ENCODE data around the gene N4BP2L1. TPM values are rescaled to one million over a fixed set of nuclear protein-coding genes. Genes with fewer than 3 reads are reported as not detected.

Gene N4BP2L1
- total RNA-seq, 2 experiments from 2014 or later = 22.1 to 24.0 TPM

GRCh38 chr13:32414580-32414979 lies 13.3 kb downstream of the N4BP2L1 start:
- peaks cover 17% of the 10 kb centered on the region for H3K36me3 Mint-ChIP-seq
- H3K4me1 Mint-ChIP-seq (ENCODE audit: low read depth) = peaks cover 7% of the 10 kb centered on the region
- ChIA-PET CTCF (interaction anchor here (0.8 to 2.0 kb wide), 7 partner anchors 10 to 239 kb away, joined by 3 to 6 read pairs (median 4); no protein-coding TSS in a partner anchor), POLR2A (no interaction called here)
- no peak for DNase-seq
- H3K27ac Mint-ChIP-seq = no peak overlapping the region
- H3K9me3 Mint-ChIP-seq = peaks cover 9% of the 10 kb centered on the region
- H3K4me3 Mint-ChIP-seq = no peak overlapping the region
- H3K27me3 Mint-ChIP-seq = no peaks in the 10 kb centered on the region
- intact Hi-C loops (cut with micrococcal nuclease) = no loop called here

- no peak overlapping the region for H3K27ac Mint-ChIP-seq
- no peaks in the 10 kb centered on the region for H3K27me3 Mint-ChIP-seq
- POLR2A ChIA-PET = no interaction called here
- peaks cover 8% of the 10 kb centered on the region for H3K36me3 Mint-ChIP-seq
- H3K9me3 Mint-ChIP-seq = no peaks in the 10 kb centered on the region
- H3K4me1 Mint-ChIP-seq (ENCODE audit: low read depth) = peaks cover 14% of the 10 kb centered on the region
- CTCF ChIA-PET = interaction anchor here (2.0 kb wide), 1 partner anchor 27 kb away, joined by 4 read pairs; no protein-coding TSS in a partner anchor
- H3K4me3 Mint-ChIP-seq = no peak overlapping the region
- DNase-seq = no peak
- intact Hi-C loops (cut with micrococcal nuclease) = no loop called here
Measured at GRCh38 chr13:32413284-32413683, 14.6 kb downstream of the N4BP2L1 start.

GRCh38 chr13:32409561-32410421 lies 18.1 kb downstream of the N4BP2L1 start:
- Mint-ChIP-seq H3K4me3 (no peak overlapping the region), H3K27me3 (no peaks in the 10 kb centered on the region), H3K36me3 (peaks cover 10% of the 10 kb centered on the region), H3K27ac (no peak overlapping the region), H3K4me1 (ENCODE audit: low read depth) (peaks cover 23% of the 10 kb centered on the region), H3K9me3 (no peaks in the 10 kb centered on the region)
- ChIA-PET POLR2A (interaction anchor here (2.0 kb wide), 1 partner anchor 16 kb away, joined by 6 read pairs; no protein-coding TSS in a partner anchor), CTCF (interaction anchor here (1.5 kb wide), 1 partner anchor 172 kb away, joined by 3 read pairs; no protein-coding TSS in a partner anchor)
- no peak for DNase-seq
- intact Hi-C loops (cut with micrococcal nuclease) = loop anchor here (5.0 kb wide), 1 partner anchor 92 kb away; the partner anchor contains the start of genes BRCA2 and ZAR1L

GRCh38 chr13:32409001-32409313 lies 19.0 kb downstream of the N4BP2L1 start:
- no peak overlapping the region for H3K4me3 Mint-ChIP-seq
- no peak overlapping the region for H3K27ac Mint-ChIP-seq
- H3K9me3 Mint-ChIP-seq = no peaks in the 10 kb centered on the region
- ChIA-PET POLR2A (interaction anchor here (1.3 to 2.0 kb wide), 4 partner anchors 14 to 94 kb away, joined by 4 to 12 read pairs (median 6); partner anchors contain the start of genes BRCA2, N4BP2L1 and ZAR1L), CTCF (interaction anchor here (1.5 to 1.9 kb wide), 2 partner anchors 20 to 172 kb away, joined by 3 to 6 read pairs; partner anchors contain the start of gene N4BP2L1)
- H3K27me3 Mint-ChIP-seq = no peaks in the 10 kb centered on the region
- intact Hi-C loops (cut with micrococcal nuclease) = loop anchor here (5.0 kb wide), 1 partner anchor 92 kb away; the partner anchor contains the start of genes BRCA2 and ZAR1L
- peaks cover 10% of the 10 kb centered on the region for H3K36me3 Mint-ChIP-seq
- H3K4me1 Mint-ChIP-seq (ENCODE audit: low read depth) = peaks cover 23% of the 10 kb centered on the region
- no peak for DNase-seq

GRCh38 chr13:32408296-32409000 lies 19.5 kb downstream of the N4BP2L1 start:
- Mint-ChIP-seq H3K9me3 (no peaks in the 10 kb centered on the region), H3K27ac (peak overlapping the region; percentile 77), H3K4me1 (ENCODE audit: low read depth) (peaks cover 23% of the 10 kb centered on the region), H3K36me3 (peaks cover 11% of the 10 kb centered on the region), H3K27me3 (no peaks in the 10 kb centered on the region), H3K4me3 (peak overlapping the region; percentile 55)
- ChIA-PET CTCF (interaction anchor here (1.2 to 1.9 kb wide), 3 partner anchors 20 to 173 kb away, joined by 3 to 6 read pairs (median 3); partner anchors contain the start of gene N4BP2L1), POLR2A (interaction anchor here (1.3 to 2.0 kb wide), 4 partner anchors 15 to 94 kb away, joined by 4 to 12 read pairs (median 6); partner anchors contain the start of genes BRCA2, N4BP2L1 and ZAR1L)
- no peak for DNase-seq
- intact Hi-C loops (cut with micrococcal nuclease) = loop anchor here (1.0 to 5.0 kb wide), 3 partner anchors 18 to 129 kb away; partner anchors contain the start of genes BRCA2 and ZAR1L

- ChIA-PET POLR2A (interaction anchor here (1.3 to 2.0 kb wide), 4 partner anchors 15 to 93 kb away, joined by 4 to 12 read pairs (median 6); partner anchors contain the start of genes BRCA2, N4BP2L1 and ZAR1L), CTCF (interaction anchor here (1.2 to 1.9 kb wide), 2 partner anchors 21 to 26 kb away, joined by 3 to 6 read pairs; partner anchors contain the start of gene N4BP2L1)
- peak overlapping the region; percentile 77 for H3K27ac Mint-ChIP-seq
- DNase-seq = peak; percentile 58
- intact Hi-C loops (cut with micrococcal nuclease) = loop anchor here (1.0 to 5.0 kb wide), 3 partner anchors 18 to 129 kb away; partner anchors contain the start of genes BRCA2 and ZAR1L
- peaks cover 16% of the 10 kb centered on the region for H3K36me3 Mint-ChIP-seq
- no peaks in the 10 kb centered on the region for H3K9me3 Mint-ChIP-seq
- H3K4me1 Mint-ChIP-seq (ENCODE audit: low read depth) = peaks cover 23% of the 10 kb centered on the region
- no peaks in the 10 kb centered on the region for H3K27me3 Mint-ChIP-seq
- peak overlapping the region; percentile 55 for H3K4me3 Mint-ChIP-seq
Measured at GRCh38 chr13:32407854-32408253, 20.1 kb downstream of the N4BP2L1 start.

GRCh38 chr13:32403108-32403507 lies 24.8 kb downstream of the N4BP2L1 start:
- H3K27me3 Mint-ChIP-seq = no peaks in the 10 kb centered on the region
- ChIA-PET POLR2A (no interaction called here), CTCF (interaction anchor here (2.0 kb wide), 1 partner anchor 11 kb away, joined by 5 read pairs; no protein-coding TSS in a partner anchor)
- peaks cover 34% of the 10 kb centered on the region for H3K36me3 Mint-ChIP-seq
- H3K4me1 Mint-ChIP-seq (ENCODE audit: low read depth) = peaks cover 7% of the 10 kb centered on the region
- DNase-seq = no peak
- intact Hi-C loops (cut with micrococcal nuclease) = no loop called here
- no peaks in the 10 kb centered on the region for H3K9me3 Mint-ChIP-seq
- no peak overlapping the region for H3K27ac Mint-ChIP-seq
- no peak overlapping the region for H3K4me3 Mint-ChIP-seq

GRCh38 chr13:32391101-32391619 lies 36.8 kb downstream of the N4BP2L1 start:
- H3K27me3 Mint-ChIP-seq = no peaks in the 10 kb centered on the region
- no peak overlapping the region for H3K4me3 Mint-ChIP-seq
- H3K9me3 Mint-ChIP-seq = no peaks in the 10 kb centered on the region
- peaks cover 8% of the 10 kb centered on the region for H3K36me3 Mint-ChIP-seq
- ChIA-PET CTCF (interaction anchor here (1.1 to 1.8 kb wide), 2 partner anchors 9 to 23 kb away, joined by 3 to 4 read pairs; no protein-coding TSS in a partner anchor), POLR2A (no interaction called here)
- intact Hi-C loops (cut with micrococcal nuclease) = no loop called here
- H3K27ac Mint-ChIP-seq = no peak overlapping the region
- no peak for DNase-seq
- H3K4me1 Mint-ChIP-seq (ENCODE audit: low read depth) = peaks cover 6% of the 10 kb centered on the region

GRCh38 chr13:32390484-32390883 lies 37.4 kb downstream of the N4BP2L1 start:
- Mint-ChIP-seq H3K27me3 (no peaks in the 10 kb centered on the region), H3K27ac (no peak overlapping the region), H3K9me3 (no peaks in the 10 kb centered on the region), H3K36me3 (peaks cover 8% of the 10 kb centered on the region), H3K4me1 (ENCODE audit: low read depth) (peaks cover 6% of the 10 kb centered on the region), H3K4me3 (no peak overlapping the region)
- ChIA-PET CTCF (interaction anchor here (1.1 to 1.8 kb wide), 2 partner anchors 9 to 24 kb away, joined by 3 to 4 read pairs; no protein-coding TSS in a partner anchor), POLR2A (no interaction called here)
- intact Hi-C loops (cut with micrococcal nuclease) = no loop called here
- no peak for DNase-seq

GRCh38 chr13:32390048-32390447 lies 37.9 kb downstream of the N4BP2L1 start:
- H3K27ac Mint-ChIP-seq = no peak overlapping the region
- POLR2A ChIA-PET = no interaction called here
- intact Hi-C loops (cut with micrococcal nuclease) = no loop called here
- H3K9me3 Mint-ChIP-seq = no peaks in the 10 kb centered on the region
- H3K4me1 Mint-ChIP-seq (ENCODE audit: low read depth) = peaks cover 5% of the 10 kb centered on the region
- no peaks in the 10 kb centered on the region for H3K27me3 Mint-ChIP-seq
- no peak for DNase-seq
- peaks cover 8% of the 10 kb centered on the region for H3K36me3 Mint-ChIP-seq
- CTCF ChIA-PET = interaction anchor here (1.1 to 1.8 kb wide), 2 partner anchors 8 to 25 kb away, joined by 3 to 4 read pairs; no protein-coding TSS in a partner anchor
- no peak overlapping the region for H3K4me3 Mint-ChIP-seq

- H3K4me3 Mint-ChIP-seq = no peak overlapping the region
- H3K36me3 Mint-ChIP-seq = peaks cover 4% of the 10 kb centered on the region
- POLR2A ChIA-PET = no interaction called here
- H3K27me3 Mint-ChIP-seq = no peaks in the 10 kb centered on the region
- H3K27ac Mint-ChIP-seq = no peak overlapping the region
- H3K9me3 Mint-ChIP-seq = no peaks in the 10 kb centered on the region
- CTCF ChIA-PET = interaction anchor here (1.0 kb wide), 1 partner anchor 265 kb away, joined by 3 read pairs; no protein-coding TSS in a partner anchor
- H3K4me1 Mint-ChIP-seq (ENCODE audit: low read depth) = peaks cover 2% of the 10 kb centered on the region
- DNase-seq = no peak
- intact Hi-C loops (cut with micrococcal nuclease) = no loop called here
Measured at GRCh38 chr13:32385410-32385809, 42.5 kb downstream of the N4BP2L1 start.
